GM12878 (cell line): ENCODE measurements around the gene CDC6. TPM values are rescaled to one million over a fixed set of nuclear protein-coding genes. Genes with fewer than 3 reads are reported as not detected.

Experiments used
- CBFB ChIP-seq: IDR thresholded peaks from 2 replicates; pipeline ENCODE4 v1.6.1; 2016; ENCODE audit warnings: antibody characterized with exemption, low read depth
- EED ChIP-seq: sonication (generic); IDR thresholded peaks from 2 replicates; pipeline ENCODE4 v1.6.1; 2016; ENCODE audit warnings: antibody characterized with exemption, low read depth
- EGR1 ChIP-seq, 2 experiments: IDR thresholded peaks; 1 replicate in 1 of 2; 2 replicates in 1 of 2; pipeline ENCODE4 v1.6.1; 2011 to 2012; ENCODE audit warnings: low read depth in 2 of 2, low read length in 2 of 2, borderline replicate concordance in 1 of 2, mild to moderate bottlenecking in 1 of 2, moderate library complexity in 1 of 2
- MYC ChIP-seq: IDR thresholded peaks from 2 replicates; pipeline ENCODE4 v1.6.1; 2011; ENCODE audit warnings: mild to moderate bottlenecking, low read length, moderate library complexity, inconsistent platforms; ENCODE audit not compliant: insufficient read depth, insufficient replicate concordance, insufficient read length, severe bottlenecking
- NFYA ChIP-seq: IDR thresholded peaks from 2 replicates; pipeline ENCODE4 v1.6.1; 2011; ENCODE audit warnings: low read depth, mild to moderate bottlenecking, low read length, improper control_type of control experiment, borderline replicate concordance
- NRF1 ChIP-seq: conservative IDR thresholded peaks from 2 replicates; pipeline ENCODE4 v1.6.1; 2011; ENCODE audit warnings: mild to moderate bottlenecking, low read depth, low read length, improper control_type of control experiment
- PAX5 ChIP-seq: IDR thresholded peaks from 2 replicates; pipeline ENCODE4 v1.6.1; 2011; ENCODE audit warnings: low read depth, low read length, borderline replicate concordance
- POLR2AphosphoS2 ChIP-seq: IDR thresholded peaks from 2 replicates; pipeline ENCODE4 v1.6.1; 2011; ENCODE audit warnings: low read depth, mild to moderate bottlenecking, low read length, improper control_type of control experiment, moderate library complexity
- RAD21 ChIP-seq: IDR thresholded peaks from 2 replicates; pipeline ENCODE4 v1.6.1; 2011; ENCODE audit warnings: mild to moderate bottlenecking, low read depth, low read length, moderate library complexity; ENCODE audit not compliant: insufficient read depth
- SIN3A ChIP-seq: IDR thresholded peaks from 2 replicates; pipeline ENCODE4 v1.6.1; 2012; ENCODE audit warnings: low read depth, low read length, improper control_type of control experiment
- TAF1 ChIP-seq: IDR thresholded peaks from 2 replicates; pipeline ENCODE4 v1.6.1; 2011; ENCODE audit warnings: mild to moderate bottlenecking, low read depth, low read length, borderline replicate concordance
- TCF3 ChIP-seq: IDR thresholded peaks from 2 replicates; pipeline ENCODE4 v1.6.1; 2012; ENCODE audit warnings: low read depth, mild to moderate bottlenecking, low read length, borderline replicate concordance; ENCODE audit not compliant: insufficient read depth
- ZNF207 ChIP-seq: fragments of 450-650 bp; IDR thresholded peaks from 2 replicates; pipeline ENCODE4 v1.6.1; 2014; ENCODE audit warnings: antibody characterized with exemption, mild to moderate bottlenecking, borderline replicate concordance
- polyA plus RNA-seq, 11 experiments: library from polyadenylated mRNA; depleted of rRNA in 4 of 11; unstranded in 6 of 11; stranded (reverse) in 5 of 11; fragments of >200 nt; fragmentation: Nextera tagmentation in 4 of 11; fragmentation: Illumina TruSeq in 1 of 11; extraction: Ambion mirVana in 4 of 11; extraction: Trizol in 1 of 11; gene quantifications; 1 replicate in 1 of 11; 2 replicates in 10 of 11; pipeline versions ENCODE4 v1.2.1 to v1.2.3, GENCODE V29; 2011 to 2016; ENCODE audit warnings: inconsistent platforms in 2 of 11, missing spikeins in 2 of 11, low read depth in 1 of 11
- total RNA-seq, 4 experiments: library from RNA; depleted of rRNA in 3 of 4; stranded (reverse); fragments of >200 nt in 3 of 4; fragmentation: Illumina TruSeq in 1 of 4; extraction: Trizol in 1 of 4; gene quantifications; 2 replicates each; pipeline versions ENCODE4 v1.2.1 to v1.2.3, GENCODE V29; 2013 to 2021
- TF ChIP-seq, protein P1 (sequence below), 3 experiments: IDR thresholded peaks in 2 of 3; conservative IDR thresholded peaks in 1 of 3; 2 replicates each; pipeline ENCODE4 v1.5.1; 2011; ENCODE audit warnings: low read depth in 3 of 3, low read length in 3 of 3, mild to moderate bottlenecking in 3 of 3, control low read depth in 2 of 3, moderate library complexity in 2 of 3, inconsistent platforms in 1 of 3, mixed read lengths in 1 of 3; ENCODE audit not compliant: control insufficient read depth in 2 of 3, insufficient read depth in 1 of 3; ENCODE audit errors: extremely low read depth in 1 of 3
- TF ChIP-seq, protein P2 (sequence below): fragments of 450-650 bp; IDR thresholded peaks from 2 replicates; pipeline ENCODE4 v1.6.1; 2017; ENCODE audit warnings: low read depth, mild to moderate bottlenecking, moderate library complexity
- TF ChIP-seq, protein P3 (sequence below): fragments of 450-650 bp; IDR thresholded peaks from 2 replicates; pipeline ENCODE4 v1.6.1; 2018; ENCODE audit warnings: borderline replicate concordance, mild to moderate bottlenecking; ENCODE audit not compliant: partially characterized antibody
- TF ChIP-seq, protein P4 (sequence below): fragments of 450-650 bp; IDR thresholded peaks from 2 replicates; pipeline ENCODE4 v1.6.1; 2014; ENCODE audit warnings: mild to moderate bottlenecking
- TF ChIP-seq, protein P5 (sequence below): fragments of 450-650 bp; IDR thresholded peaks from 2 replicates; pipeline ENCODE4 v1.6.1; 2018; ENCODE audit warnings: mild to moderate bottlenecking, low read depth, moderate library complexity; ENCODE audit not compliant: partially characterized antibody

Gene CDC6
- total and polyA plus RNA-seq, 10 of the 15 experiments (the other 5 are each of a cell fraction or from before 2014, with no cell fraction given) = 13.3 to 60.9 (median 47.6) TPM

DNA sequence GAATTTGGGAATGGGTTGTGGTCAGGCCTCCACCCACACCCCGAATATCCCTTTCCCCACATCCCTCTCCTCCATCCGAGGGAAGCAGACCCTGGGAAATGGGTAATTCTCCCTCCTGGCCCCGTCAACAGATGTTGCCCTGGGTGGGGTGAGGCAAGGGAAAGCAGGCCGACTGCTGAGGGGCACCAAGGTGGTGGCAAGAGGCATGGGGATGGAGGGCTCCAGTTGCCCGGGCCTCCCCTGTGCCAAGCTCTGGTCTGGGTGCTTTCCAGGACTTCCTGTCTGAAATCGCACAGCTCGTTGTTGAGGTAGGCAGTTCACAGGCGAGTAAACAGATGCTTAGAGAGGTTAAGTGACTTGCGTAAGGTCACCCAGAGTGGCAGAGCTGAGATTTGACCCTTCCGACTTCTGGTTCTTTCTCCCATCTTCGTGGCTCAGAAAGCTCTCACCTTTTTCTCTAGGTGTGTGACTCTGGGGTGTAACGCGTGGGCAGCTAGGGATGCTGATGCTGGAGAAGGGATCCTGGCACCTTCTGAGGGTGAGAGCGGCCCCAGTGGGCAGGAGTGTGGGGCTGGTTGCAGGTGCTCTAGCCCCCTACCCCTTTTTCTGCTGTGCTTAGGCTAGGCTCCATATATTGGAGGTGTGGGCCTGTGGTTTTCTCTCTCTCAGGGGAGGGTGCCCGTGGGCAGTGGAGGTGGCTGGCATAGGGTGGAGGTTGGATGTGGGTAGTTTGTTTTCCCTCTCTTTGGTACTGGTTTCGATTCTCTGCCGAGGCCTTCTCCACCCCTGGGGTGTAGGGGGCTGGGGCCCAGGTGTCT lies 38.5 kb downstream of the CDC6 start (continued):
- TF ChIP-seq CBFB (no peak), TAF1 (no peak), ZNF207 (no peak), TCF3 (0 out of 2 replicates have a peak, but pooled peaks have one; percentile 55), MYC (no peak), EED (peak; percentile 93), NRF1 (no peak), EGR1 (IDR thresholded peaks at IDR 0.05; ENCODE audit: borderline replicate concordance in 1 of 2, low read depth in 2 of 2, low read length in 2 of 2) (no peak), PAX5 (peak; percentile 45; the same call in 1 of the 2 replicates), SIN3A (no peak), NFYA (no peak), RAD21 (no peak), POLR2AphosphoS2 (no peak)
- TF ChIP-seq, protein P1, sequence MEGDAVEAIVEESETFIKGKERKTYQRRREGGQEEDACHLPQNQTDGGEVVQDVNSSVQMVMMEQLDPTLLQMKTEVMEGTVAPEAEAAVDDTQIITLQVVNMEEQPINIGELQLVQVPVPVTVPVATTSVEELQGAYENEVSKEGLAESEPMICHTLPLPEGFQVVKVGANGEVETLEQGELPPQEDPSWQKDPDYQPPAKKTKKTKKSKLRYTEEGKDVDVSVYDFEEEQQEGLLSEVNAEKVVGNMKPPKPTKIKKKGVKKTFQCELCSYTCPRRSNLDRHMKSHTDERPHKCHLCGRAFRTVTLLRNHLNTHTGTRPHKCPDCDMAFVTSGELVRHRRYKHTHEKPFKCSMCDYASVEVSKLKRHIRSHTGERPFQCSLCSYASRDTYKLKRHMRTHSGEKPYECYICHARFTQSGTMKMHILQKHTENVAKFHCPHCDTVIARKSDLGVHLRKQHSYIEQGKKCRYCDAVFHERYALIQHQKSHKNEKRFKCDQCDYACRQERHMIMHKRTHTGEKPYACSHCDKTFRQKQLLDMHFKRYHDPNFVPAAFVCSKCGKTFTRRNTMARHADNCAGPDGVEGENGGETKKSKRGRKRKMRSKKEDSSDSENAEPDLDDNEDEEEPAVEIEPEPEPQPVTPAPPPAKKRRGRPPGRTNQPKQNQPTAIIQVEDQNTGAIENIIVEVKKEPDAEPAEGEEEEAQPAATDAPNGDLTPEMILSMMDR (IDR thresholded peaks at IDR 0.05 in 2 of 3, conservative IDR thresholded peaks at IDR 0.05 in 1 of 3; ENCODE audit: control insufficient read depth in 2 of 3, extremely low read depth in 1 of 3, insufficient read depth in 1 of 3, low read depth in 3 of 3, low read length in 3 of 3) = no peak
- TF ChIP-seq, protein P2, sequence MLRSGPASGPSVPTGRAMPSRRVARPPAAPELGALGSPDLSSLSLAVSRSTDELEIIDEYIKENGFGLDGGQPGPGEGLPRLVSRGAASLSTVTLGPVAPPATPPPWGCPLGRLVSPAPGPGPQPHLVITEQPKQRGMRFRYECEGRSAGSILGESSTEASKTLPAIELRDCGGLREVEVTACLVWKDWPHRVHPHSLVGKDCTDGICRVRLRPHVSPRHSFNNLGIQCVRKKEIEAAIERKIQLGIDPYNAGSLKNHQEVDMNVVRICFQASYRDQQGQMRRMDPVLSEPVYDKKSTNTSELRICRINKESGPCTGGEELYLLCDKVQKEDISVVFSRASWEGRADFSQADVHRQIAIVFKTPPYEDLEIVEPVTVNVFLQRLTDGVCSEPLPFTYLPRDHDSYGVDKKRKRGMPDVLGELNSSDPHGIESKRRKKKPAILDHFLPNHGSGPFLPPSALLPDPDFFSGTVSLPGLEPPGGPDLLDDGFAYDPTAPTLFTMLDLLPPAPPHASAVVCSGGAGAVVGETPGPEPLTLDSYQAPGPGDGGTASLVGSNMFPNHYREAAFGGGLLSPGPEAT = peak; percentile 80
- TF ChIP-seq, protein P3, sequence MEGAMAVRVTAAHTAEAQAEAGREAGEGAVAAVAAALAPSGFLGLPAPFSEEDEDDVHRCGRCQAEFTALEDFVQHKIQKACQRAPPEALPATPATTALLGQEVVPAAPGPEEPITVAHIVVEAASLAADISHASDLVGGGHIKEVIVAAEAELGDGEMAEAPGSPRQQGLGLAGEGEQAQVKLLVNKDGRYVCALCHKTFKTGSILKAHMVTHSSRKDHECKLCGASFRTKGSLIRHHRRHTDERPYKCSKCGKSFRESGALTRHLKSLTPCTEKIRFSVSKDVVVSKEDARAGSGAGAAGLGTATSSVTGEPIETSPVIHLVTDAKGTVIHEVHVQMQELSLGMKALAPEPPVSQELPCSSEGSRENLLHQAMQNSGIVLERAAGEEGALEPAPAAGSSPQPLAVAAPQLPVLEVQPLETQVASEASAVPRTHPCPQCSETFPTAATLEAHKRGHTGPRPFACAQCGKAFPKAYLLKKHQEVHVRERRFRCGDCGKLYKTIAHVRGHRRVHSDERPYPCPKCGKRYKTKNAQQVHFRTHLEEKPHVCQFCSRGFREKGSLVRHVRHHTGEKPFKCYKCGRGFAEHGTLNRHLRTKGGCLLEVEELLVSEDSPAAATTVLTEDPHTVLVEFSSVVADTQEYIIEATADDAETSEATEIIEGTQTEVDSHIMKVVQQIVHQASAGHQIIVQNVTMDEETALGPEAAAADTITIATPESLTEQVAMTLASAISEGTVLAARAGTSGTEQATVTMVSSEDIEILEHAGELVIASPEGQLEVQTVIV = no peak
- TF ChIP-seq, protein P4, sequence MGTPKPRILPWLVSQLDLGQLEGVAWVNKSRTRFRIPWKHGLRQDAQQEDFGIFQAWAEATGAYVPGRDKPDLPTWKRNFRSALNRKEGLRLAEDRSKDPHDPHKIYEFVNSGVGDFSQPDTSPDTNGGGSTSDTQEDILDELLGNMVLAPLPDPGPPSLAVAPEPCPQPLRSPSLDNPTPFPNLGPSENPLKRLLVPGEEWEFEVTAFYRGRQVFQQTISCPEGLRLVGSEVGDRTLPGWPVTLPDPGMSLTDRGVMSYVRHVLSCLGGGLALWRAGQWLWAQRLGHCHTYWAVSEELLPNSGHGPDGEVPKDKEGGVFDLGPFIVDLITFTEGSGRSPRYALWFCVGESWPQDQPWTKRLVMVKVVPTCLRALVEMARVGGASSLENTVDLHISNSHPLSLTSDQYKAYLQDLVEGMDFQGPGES = no peak
- TF ChIP-seq, protein P5, sequence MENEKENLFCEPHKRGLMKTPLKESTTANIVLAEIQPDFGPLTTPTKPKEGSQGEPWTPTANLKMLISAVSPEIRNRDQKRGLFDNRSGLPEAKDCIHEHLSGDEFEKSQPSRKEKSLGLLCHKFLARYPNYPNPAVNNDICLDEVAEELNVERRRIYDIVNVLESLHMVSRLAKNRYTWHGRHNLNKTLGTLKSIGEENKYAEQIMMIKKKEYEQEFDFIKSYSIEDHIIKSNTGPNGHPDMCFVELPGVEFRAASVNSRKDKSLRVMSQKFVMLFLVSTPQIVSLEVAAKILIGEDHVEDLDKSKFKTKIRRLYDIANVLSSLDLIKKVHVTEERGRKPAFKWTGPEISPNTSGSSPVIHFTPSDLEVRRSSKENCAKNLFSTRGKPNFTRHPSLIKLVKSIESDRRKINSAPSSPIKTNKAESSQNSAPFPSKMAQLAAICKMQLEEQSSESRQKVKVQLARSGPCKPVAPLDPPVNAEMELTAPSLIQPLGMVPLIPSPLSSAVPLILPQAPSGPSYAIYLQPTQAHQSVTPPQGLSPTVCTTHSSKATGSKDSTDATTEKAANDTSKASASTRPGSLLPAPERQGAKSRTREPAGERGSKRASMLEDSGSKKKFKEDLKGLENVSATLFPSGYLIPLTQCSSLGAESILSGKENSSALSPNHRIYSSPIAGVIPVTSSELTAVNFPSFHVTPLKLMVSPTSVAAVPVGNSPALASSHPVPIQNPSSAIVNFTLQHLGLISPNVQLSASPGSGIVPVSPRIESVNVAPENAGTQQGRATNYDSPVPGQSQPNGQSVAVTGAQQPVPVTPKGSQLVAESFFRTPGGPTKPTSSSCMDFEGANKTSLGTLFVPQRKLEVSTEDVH = no peak
